B cell (primary cell): ENCODE measurements around the gene PARVA.

Source experiments
- EZH2 ChIP-seq: IDR thresholded peaks from 2 replicates; pipeline ENCODE4 v1.6.1; 2012; ENCODE audit warnings: borderline replicate concordance, low read depth, mild to moderate bottlenecking, moderate library complexity, low read length; ENCODE audit not compliant: insufficient read depth, poor library complexity, severe bottlenecking
- TF ChIP-seq, protein P1 (sequence below): fragments of 200-600 bp; IDR thresholded peaks from one replicate; pipeline ENCODE4 v1.8.0; 2022; ENCODE audit warnings: antibody characterized with exemption, mild to moderate bottlenecking

DNA sequence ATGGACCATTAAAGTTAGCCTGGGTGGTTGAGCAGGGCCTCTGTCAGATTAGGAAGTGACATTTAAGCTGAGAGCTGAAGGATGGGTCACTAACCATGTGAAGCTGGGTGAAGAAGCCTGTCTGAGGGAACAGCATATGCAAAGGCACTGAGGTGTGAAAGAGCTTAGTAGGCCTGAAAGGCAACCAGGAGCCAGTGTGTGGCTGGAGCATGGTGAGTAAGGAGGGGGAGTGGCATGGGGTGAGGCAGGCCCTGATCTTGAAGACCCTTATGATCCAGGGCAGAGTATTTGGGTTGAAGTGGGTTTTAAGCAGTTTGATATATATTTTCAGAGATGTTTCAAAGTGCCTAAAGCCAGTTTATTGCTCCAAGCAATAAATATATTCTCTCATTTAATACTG lies 48.8 kb downstream of the PARVA start:
- TF ChIP-seq, protein P1, sequence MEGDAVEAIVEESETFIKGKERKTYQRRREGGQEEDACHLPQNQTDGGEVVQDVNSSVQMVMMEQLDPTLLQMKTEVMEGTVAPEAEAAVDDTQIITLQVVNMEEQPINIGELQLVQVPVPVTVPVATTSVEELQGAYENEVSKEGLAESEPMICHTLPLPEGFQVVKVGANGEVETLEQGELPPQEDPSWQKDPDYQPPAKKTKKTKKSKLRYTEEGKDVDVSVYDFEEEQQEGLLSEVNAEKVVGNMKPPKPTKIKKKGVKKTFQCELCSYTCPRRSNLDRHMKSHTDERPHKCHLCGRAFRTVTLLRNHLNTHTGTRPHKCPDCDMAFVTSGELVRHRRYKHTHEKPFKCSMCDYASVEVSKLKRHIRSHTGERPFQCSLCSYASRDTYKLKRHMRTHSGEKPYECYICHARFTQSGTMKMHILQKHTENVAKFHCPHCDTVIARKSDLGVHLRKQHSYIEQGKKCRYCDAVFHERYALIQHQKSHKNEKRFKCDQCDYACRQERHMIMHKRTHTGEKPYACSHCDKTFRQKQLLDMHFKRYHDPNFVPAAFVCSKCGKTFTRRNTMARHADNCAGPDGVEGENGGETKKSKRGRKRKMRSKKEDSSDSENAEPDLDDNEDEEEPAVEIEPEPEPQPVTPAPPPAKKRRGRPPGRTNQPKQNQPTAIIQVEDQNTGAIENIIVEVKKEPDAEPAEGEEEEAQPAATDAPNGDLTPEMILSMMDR, result no peak
- no peak for TF ChIP-seq EZH2
